GM21390 (cell line): ENCODE results near the gene GASK1B.

Source experiments
- ATAC-seq: cut with Tn5 transposase; IDR thresholded peaks from one replicate; pipeline ENCODE4 v1.9.1; 2021; ENCODE audit not compliant: unreplicated experiment

The GASK1B gene

DNA sequence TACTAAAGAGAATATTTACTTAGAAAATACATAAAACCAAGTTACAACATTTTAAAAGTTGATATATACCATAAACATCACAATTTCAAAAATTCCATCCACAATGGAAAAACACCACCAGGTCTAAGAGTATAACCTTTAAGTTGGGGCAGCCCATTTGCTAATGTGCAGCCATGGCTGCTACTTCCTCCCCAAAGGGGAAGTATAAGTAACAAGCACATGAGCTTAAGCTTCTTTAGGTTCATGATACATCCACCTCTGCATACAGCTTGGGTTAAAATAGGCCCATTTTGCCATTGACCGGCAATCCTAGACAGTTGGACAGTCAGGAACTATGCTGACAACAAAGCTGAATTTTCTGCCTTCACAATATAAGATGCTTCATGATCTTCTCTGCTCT, 16.6 kb upstream of the GASK1B start:
- no peak for ATAC-seq

DNA sequence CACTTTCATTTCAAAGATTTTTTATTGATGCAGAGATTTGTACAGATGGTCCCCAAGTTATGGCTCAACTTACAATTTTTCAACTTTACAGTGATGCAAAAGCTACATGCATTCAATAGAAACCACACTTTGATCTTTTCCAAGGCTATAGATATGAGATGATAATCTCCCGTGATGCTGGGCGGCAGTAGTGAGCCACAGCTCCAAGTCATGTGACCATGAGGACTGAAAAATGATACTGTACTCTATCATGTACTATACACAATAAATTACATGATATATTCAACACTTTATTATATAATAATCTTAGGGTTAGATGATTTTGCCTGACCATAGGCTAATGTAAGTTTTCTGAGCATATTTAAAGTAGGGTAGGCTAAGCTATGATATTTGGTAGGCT, 14.0 kb upstream of the GASK1B start:
- ATAC-seq = no peak

DNA sequence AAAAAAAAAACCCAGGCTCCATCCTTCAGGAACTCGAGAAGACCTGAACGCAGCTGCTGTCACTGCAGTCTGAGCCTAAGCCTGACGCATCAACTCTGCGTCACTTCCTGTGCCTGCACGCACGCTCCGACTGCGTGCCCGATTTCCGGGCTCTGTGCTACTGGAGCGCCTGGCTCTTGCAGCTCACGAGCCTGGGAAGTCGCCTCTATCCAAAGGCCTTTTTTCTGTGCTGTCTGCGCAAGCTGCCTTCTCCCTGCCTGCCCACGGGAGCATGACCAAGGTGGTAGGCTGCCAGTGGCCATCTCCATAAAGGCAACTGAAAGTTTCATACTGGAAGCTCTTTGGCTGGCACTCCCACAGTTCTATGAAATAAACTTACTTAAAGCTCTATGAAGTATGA, 9.9 kb upstream of the GASK1B start:
- ATAC-seq = no peak

DNA sequence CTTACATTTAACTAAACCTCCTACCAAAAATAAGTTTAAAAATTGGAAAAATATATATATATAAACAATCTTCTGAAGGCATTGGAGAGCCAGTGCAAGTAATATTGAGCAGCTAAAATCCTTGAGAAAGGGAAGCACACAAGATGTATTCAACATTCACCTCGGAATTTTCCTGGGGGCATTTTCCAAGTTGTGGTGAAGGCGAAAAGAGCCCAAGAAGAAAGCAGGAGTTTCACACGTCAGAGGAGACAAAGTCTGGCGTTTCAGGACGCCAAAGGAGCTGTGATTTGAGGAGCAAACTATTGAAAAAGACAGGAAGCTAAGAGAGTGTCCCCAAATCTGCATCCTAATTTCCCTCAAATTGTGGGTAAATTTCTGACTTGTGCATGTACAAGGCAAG, 9.1 kb upstream of the GASK1B start:
- no peak for ATAC-seq

DNA sequence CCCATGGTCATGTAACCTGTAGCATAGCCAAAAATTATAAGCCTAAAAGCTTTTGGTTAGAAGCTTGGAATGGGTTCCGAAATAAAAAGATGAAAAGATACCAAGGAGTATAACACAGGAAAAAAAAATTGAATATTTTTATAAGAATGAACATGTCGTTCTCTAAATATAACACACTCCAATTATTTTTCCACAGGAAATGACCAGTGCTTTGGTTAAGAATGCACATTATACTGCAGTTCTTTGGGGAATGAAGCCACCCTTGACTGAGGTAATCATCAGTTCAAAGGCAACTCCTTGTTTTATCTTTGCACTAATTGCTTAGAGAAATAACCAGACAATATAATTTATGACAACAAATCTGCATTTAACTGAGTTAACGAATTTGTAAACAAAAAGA, 6.6 kb upstream of the GASK1B start:
- ATAC-seq = no peak

DNA sequence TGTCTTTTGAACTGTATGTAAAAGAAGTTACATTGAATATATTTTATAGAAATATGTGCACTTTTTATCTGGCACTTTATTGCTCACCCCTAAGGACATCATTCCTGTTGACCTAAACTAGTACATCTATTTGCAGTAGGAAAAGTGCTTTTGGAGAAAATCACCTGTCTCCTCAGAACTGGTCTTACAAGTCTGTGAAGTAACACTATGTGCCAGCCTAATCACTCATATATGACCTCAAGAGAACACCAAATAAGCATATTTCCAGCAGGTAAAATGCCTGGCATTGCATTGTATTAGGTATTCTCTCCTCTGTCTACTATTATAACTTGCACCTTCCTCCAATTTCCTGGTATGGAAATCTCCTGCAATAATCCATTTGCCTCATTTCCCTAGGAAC, 4.0 kb upstream of the GASK1B start:
- ATAC-seq = no peak

DNA sequence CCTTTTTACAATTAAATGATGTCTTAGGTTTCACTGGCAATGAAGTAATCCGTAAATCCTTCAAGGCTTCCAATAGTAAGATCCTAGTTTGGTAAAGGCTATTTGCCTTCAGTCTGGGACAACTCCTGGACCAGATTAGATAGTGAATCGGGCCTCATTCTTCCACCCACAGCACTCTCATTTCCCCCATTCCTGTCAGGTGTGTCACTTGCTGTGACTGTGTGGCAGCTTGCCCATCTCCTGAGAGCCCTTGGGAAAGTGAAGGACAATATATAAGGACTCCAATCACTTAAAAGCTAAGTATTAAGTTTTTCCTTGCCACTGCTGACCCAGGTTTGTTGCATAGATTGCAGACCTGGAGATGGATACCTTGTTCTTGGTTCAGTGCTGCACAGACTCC, 3.3 kb upstream of the GASK1B start:
- ATAC-seq = no peak

DNA sequence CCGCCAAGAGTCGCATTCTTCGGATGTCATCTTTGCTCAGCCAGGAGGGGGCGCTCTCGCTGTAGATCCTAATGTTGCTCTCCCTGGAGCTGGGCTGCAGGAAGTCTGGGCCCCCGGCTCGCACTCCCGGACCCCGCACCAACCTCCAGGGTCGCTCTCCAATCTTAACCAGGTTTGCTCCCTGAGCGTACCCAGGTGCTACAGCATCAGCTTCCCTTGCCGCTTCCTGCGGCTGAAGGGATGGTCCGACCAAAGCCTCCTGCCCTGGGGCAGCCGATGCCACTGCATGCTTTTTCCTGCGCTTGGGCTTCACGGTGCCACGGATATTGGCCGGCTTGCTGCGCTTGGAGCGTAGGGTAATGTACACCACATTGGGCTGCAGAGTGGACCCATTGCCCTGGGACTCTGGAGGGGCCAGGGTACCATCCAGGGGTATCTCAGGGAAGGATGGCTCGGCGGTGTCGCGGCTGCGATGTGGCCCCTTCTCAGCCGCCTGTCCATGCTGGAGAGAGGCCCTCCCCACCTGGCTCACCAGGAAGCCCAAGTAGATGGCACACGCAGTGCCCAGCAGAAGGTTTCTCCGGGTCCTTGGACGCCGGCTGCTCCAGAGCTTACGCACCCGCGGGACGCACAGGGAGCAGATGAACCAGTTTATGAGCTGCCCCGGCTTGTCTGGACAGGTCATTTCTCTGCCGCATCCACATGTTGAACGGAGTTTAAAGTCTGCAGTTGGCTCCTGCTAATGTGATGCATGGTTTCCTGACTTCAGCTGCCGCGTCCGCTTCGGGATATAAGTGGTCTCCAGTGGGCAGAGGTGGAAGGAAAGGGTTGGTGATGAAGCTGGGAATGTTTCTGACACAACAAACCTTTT, 1.9 kb downstream of the GASK1B start:
- ATAC-seq = peak; percentile 49

DNA sequence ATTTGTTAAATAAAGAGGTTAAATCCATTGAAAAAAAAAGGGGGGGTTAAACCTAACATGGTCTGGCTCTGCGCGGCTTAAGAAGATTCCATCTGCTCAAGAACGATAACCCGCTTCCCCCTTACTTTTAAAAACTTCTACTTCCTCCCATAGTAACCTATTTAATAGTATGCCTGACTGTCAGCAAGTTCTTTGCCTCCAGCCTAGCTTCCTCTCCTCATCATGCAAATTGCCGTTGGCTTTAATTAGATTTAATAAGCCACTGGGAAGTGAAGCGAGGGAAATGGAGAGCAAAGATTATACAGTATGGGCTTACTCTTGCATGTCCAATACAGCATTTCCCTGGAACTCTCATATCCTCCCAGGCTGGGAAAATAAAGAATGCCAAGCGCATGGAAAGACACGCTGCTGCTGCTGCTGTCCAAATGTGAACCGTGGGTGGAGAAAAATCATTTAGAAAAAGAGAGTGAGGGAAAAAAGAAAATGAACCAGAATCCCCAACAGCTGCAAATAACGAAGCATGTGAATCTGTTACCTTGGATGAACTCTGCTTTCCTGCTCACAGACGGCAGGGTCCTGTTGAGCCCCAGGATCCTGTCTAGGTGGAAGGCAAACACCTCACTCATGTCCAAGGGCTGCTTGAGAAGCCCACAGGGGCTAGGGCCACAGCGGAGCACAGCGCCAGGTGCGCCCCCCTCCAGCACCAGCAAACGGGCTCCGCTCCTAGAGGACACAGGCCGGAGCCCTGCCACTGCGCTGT, 2.7 kb downstream of the GASK1B start:
- peak; percentile 11 for ATAC-seq

DNA sequence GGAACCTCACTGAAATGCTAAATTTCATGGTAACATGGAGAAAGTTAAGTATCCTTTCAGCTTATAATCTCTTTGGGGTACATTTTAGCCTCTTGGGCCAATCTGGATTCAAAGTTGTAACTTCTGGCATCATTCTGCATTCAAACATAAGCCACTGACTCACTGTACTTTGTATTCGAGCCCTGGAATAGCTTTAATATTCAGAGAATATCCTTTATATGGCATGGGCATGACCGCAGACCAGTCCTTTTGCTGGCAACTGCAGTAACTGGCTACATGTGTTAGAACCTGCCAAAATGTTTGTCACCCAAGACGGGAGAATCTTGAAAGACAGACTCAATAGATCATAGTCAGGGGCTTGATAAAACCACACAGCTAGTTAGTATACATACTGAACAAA, 3.3 kb downstream of the GASK1B start:
- no peak for ATAC-seq

DNA sequence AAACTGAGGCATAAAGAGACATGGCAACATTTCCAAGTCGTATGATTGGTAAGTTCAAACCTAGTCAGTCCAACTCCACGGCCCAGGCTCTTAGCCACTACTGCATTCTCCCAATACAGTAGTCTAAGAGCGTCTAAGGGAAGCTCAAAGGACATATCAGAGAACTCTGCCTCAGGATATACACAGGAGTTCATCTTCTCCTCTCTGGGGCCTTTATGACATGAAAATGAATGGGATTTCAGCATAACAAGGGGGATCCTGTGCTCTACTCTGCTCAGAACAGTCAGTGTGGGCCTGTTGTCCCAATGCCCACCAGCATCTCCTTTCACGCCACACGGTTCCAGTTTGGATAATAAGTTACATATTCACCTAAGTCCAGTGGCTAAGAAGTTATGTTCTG, 4.2 kb downstream of the GASK1B start:
- ATAC-seq = no peak

DNA sequence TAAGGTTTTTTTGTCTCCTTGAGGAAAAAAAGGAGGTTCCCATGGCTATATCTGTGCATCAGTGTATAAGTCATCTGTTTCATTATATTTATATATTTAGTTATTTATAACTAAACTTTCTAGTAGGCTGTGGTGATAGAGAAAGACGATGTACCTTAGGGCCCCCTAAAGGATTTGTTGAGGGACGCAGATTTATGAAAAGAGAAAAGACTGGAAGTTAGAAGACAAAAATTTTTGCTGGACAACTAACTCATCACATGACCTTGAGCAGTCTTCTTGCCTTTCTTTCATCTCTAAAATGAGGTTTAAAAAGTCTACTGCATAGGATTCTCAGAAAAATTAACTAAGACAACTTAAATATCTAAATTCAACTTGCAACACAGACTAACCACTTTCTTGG, 6.1 kb downstream of the GASK1B start:
- ATAC-seq = no peak

DNA sequence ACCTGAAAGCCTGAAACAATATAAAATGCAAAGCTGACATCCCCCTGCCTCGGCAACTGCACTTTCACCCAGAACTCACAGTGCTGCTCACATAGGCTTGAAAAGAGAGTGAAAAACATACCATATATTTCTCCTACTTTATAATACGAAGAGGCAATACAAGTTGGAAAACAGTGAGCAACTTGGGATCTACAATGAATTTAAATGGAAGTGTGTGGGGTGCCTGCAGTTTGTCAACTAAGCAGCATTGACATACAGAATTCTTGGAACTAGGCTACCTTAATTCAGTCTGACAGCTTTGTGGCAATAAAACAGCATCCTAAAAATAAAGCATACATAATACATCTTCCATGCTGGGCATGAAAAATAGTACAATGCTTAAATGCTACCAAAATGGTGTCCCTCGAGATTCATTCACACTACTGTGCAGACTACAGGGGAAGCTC, 8.0 kb downstream of the GASK1B start:
- no peak for ATAC-seq

DNA sequence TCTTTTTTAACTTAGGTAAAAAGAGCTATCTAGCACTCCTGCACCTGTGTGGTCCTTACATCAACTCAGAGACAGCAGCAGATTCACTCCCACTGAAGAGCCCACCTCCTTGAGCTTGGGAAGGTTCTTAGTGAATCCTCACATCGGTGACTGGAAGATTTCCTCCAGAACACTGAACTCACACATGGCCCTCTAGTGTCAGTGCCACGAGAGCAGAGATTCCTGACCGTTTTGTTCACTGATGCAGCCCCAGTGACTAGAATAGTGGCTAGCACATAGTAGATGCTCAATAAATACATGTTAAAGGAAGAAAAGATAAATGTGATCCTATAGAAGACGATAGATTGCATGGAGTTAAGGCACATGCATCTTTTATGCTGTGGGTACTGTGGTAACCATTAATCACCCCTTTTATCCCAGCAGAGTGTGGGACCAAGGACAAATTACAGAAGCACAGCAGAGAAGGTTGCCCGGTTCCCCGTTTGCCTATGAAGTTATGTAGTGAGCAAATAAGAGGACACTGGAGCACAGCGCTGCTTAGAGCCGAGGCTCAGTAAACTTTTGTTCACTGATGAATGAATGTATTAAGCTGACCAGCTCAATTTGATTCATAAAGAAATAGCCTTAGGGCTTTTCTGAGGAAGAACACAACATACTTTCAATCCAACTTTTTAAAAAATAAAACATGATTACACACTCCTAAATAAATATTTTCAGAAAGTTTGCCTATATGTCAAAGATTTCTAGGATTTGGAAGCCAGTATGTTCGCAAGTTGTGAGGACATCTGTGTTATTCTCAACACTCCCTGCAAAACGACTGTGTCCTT, 8.7 kb downstream of the GASK1B start:
- no peak for ATAC-seq

DNA sequence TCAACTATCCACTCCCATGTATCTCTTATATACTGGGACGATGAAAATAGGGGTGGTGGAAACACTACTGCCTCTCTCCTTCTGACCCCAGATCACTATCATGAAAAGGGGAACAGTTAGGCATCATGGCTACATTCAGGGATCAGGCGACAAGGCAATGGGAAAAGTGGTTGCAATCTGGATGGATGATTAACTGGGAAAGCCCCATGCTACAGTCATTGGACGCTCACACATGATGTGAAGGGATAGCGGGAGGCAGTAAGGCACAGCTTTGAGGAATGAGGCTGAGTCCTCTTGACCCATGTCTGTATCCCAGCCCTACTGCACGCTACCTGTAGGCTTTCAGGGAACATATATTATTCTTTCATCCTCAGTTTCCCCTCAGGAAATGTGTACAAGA, 10.2 kb downstream of the GASK1B start:
- ATAC-seq = no peak

DNA sequence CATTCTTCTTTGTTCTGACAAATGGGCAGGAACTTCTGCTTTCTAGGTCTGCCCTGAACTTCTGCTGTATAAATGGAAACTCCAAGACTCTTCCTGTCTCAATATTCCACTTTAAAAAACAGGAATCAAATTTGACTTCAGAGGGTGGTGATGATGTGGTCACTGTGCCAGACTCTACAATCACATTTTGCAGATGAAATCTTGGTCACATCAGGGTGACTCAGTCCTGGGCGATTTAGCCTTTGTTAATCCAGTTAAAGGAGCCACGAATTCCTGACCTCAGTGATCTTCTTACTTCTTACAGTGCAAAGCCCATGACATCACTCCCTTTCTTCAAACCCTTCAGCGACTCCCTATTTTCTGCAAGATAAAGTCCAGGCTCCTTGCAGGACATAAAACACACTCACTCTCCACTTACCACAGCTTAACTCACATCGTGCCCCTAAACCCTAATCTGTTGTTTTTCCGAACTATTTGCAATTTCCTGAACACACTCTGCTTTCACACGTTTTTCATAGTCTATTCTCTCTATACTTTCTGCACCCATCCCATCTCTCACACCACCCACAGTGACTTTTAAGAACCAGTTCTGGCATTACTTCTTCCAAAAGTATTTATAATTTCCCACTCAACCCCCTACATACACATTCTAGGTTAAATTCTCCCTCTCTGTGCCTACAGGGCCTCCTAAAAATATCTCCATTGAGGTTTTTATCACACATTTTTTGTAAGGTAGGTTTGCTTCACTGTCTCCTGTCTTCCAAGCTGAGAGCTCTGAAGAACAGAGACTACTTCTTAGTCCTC, 11.1 kb downstream of the GASK1B start:
- no peak for ATAC-seq

DNA sequence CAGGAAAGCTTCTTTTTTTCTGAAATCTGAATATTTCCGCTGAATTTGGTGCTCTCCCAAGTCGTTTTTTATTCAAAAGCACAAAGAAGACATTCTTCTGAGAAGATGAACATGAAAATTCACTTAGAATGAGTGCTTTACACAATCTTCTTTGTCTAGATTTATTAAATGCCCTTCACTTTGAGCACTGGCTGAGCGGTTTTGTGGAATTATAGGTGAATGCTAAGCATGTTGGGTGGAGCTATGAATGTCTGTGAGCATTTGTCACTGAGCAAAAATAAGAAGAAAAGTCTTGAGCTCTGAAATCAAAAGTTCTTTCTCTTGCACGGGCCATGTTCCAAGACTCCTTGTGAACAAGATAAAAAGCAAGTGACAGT, 13.1 kb downstream of the GASK1B start:
- ATAC-seq = no peak

DNA sequence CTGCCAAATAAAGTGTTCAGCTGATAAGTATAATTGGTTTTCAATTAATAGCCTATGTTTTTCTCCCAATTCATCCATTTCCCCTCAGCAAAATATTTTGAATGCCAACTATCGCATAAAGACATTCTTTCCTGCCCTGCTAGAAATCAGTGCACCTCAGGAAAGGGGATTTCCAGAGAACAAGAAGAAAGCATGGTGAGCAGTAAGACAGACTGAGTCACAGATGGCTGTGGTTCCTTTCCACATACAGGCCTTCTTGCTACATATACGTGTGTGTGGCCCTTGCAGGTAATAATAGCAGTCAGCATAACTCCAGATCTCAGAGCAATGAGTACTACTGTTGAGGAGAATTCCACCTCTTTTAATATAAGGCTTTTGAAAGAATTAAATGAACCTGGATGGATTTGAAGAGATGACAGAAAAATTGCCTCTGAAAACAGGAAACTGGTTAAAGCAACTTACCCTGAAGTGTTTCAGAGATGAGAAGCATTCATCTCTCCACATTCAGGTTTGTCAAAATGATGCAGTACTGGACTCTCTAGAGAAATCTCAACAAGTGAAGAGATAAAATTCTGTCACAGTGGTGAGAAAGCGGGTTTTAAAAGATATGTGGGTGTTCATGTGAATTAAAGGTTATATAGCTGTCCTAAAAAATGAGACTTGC, 13.6 kb downstream of the GASK1B start:
- ATAC-seq = no peak

DNA sequence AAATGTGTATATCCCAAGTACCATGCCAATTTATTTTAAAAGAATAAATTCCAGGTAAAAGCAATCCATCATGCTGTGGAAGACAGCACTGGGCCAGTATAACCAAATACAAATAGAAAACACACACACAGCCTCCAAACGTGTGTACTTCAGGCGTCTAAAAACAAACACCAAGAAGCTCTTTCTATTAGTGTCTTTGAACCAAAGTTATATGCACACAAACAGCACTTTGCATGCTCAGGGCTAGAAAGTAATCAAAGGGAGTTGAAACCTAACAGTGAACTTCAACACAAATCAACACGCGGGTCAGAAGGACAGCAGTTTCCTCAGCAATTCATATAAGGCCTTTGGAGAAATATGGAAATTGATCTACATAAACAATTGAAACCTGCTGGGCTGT, 15.4 kb downstream of the GASK1B start:
- no peak for ATAC-seq

DNA sequence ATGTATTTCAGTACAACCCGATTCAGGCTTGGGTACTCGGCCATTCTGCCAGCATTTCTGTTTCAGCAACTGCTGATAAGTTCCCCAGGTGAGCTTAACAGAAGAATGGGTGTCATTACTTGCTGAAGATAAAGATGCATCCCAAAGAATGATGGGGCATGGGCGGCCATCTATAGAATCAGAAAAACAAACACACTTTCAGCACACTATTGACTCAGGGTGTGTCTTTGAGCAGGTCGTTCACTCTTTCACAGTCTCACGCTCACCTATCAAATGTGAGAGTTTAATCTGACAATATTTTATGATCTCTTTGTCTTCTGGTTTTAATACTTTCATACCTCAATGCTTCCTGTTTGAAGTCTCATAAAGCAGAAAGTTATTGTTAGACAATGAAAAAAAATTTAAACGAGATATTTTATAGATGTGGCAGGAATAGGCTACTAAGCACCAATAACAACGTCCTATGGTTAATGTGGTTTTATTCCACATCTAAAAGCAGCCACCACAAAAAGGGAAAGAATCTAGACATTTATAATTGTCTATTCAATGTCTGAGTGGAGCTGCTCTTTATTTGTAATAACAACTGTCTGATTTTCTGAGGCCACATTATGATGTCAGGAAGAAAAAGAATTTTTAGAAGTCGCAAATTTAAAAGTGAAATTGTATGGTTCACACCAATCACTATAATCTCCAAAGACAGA, 17.0 kb downstream of the GASK1B start:
- ATAC-seq = no peak
